Raji (cell line): ENCODE results near the gene COL9A3.

Source experiments
- POLR2A ChIP-seq: IDR thresholded peaks from 2 replicates; pipeline ENCODE4 v1.6.1; 2011; ENCODE audit warnings: low read depth, low read length, control low read depth; ENCODE audit not compliant: insufficient read depth

Gene COL9A3

GRCh38 chr20:62878244-62879038, 61.6 kb downstream of the COL9A3 start:
- no peak for TF ChIP-seq POLR2A

- no peak for TF ChIP-seq POLR2A
Measured at GRCh38 chr20:62879275-62880146, 62.7 kb downstream of the COL9A3 start.

GRCh38 chr20:62880147-62880934, 63.5 kb downstream of the COL9A3 start:
- TF ChIP-seq POLR2A = no peak

GRCh38 chr20:62880935-62881661, 64.2 kb downstream of the COL9A3 start:
- no peak for TF ChIP-seq POLR2A

- no peak for TF ChIP-seq POLR2A
Measured at GRCh38 chr20:62881662-62882395, 65.0 kb downstream of the COL9A3 start.

GRCh38 chr20:62882426-62882825, 65.6 kb downstream of the COL9A3 start:
- TF ChIP-seq POLR2A = no peak

- TF ChIP-seq POLR2A = no peak
Measured at GRCh38 chr20:62884556-62884955, 67.7 kb downstream of the COL9A3 start.

- TF ChIP-seq POLR2A = no peak
Measured at GRCh38 chr20:62885046-62885895, 68.4 kb downstream of the COL9A3 start.

- no peak for TF ChIP-seq POLR2A
Measured at GRCh38 chr20:62885896-62886708, 69.3 kb downstream of the COL9A3 start.

GRCh38 chr20:62886709-62887058, 69.8 kb downstream of the COL9A3 start:
- TF ChIP-seq POLR2A = no peak

- no peak for TF ChIP-seq POLR2A
Measured at GRCh38 chr20:62887152-62887859, 70.5 kb downstream of the COL9A3 start.

- TF ChIP-seq POLR2A = no peak
Measured at GRCh38 chr20:62887860-62888239, 71.0 kb downstream of the COL9A3 start.
